Suprapubic skin (tissue), 4 donors: ENCODE data around the gene PPFIA3.

Experiments
- CTCF ChIP-seq, 2 donors: fragments of 200-600 bp in 1 of 2; fragments of 450-650 bp in 1 of 2; sonication (generic) in 1 of 2; IDR thresholded peaks; one replicate each; pipeline ENCODE4 v1.5.1; 2016 to 2019; ENCODE audit warnings: antibody characterized with exemption in 2 of 2, mild to moderate bottlenecking in 1 of 2, moderate library complexity in 1 of 2
- POLR2A ChIP-seq, 2 donors: fragments of 450-650 bp; IDR thresholded peaks; one replicate each; pipeline ENCODE4 v1.6.1; 2017; ENCODE audit warnings: antibody characterized with exemption in 2 of 2, mild to moderate bottlenecking in 2 of 2, moderate library complexity in 2 of 2
- POLR2AphosphoS5 ChIP-seq, 3 donors: sonication (generic); formaldehyde crosslinking; IDR thresholded peaks; one replicate each; pipeline ENCODE4 v1.6.1; 2017; ENCODE audit warnings: antibody characterized with exemption in 3 of 3

- TF ChIP-seq CTCF (IDR thresholded peaks at IDR 0.05) (no peak), POLR2A (IDR thresholded peaks at IDR 0.05) (no peak), POLR2AphosphoS5 (IDR thresholded peaks at IDR 0.05) (no peak)
Measured at GRCh38 chr19:49116544-49116943, 2.8 kb upstream of the PPFIA3 start.
